HepG2 (cell line): ENCODE results near the gene CLASRP. TPM values are rescaled to one million over a fixed set of nuclear protein-coding genes. Genes with fewer than 3 reads are reported as not detected.

Experiments
- AGO2 ChIP-seq: fragments of 200-400 bp; formaldehyde crosslinking; optimal IDR thresholded peaks from 2 replicates; pipeline ENCODE3; 2017; ENCODE audit warnings: mild to moderate bottlenecking, low read depth, low read length, moderate library complexity
- CEBPG ChIP-seq: IDR thresholded peaks from 2 replicates; pipeline ENCODE4 v1.6.1; 2016
- EEA1 ChIP-seq: sonication (generic); formaldehyde crosslinking; IDR thresholded peaks from 2 replicates; pipeline ENCODE4 v1.5.1; 2020; ENCODE audit warnings: mild to moderate bottlenecking, missing genetic modification reagents, borderline replicate concordance
- FOXA1 ChIP-seq, 2 experiments: fragments of 450-650 bp in 1 of 2; sonication (generic) in 1 of 2; formaldehyde crosslinking in 1 of 2; IDR thresholded peaks; 2 replicates each; pipeline versions ENCODE4 v1.4.0 to v1.6.1; 2016 to 2020; ENCODE audit warnings: missing genetic modification reagents in 1 of 2
- IRF2 ChIP-seq: IDR thresholded peaks from 2 replicates; pipeline ENCODE4 v1.6.1; 2018; ENCODE audit warnings: missing genetic modification reagents, missing compliant biosample characterization
- KLF13 ChIP-seq: sonication (generic); formaldehyde crosslinking; IDR thresholded peaks from 2 replicates; pipeline ENCODE4 v1.4.0; 2020; ENCODE audit warnings: mild to moderate bottlenecking, missing genetic modification reagents
- NFYC ChIP-seq: IDR thresholded peaks from 2 replicates; pipeline ENCODE4 v1.6.1; 2016; ENCODE audit warnings: missing genetic modification reagents, missing compliant biosample characterization
- PCBP1 ChIP-seq: fragments of 200-400 bp; formaldehyde crosslinking; IDR thresholded peaks from 2 replicates; pipeline ENCODE4 v1.6.1; 2017; ENCODE audit warnings: mild to moderate bottlenecking, low read depth, low read length, borderline replicate concordance
- PITX1 ChIP-seq: sonication (generic); formaldehyde crosslinking; IDR thresholded peaks from 2 replicates; pipeline ENCODE4 v1.5.1; 2020; ENCODE audit warnings: mild to moderate bottlenecking, missing genetic modification reagents
- SRSF4 ChIP-seq: fragments of 200-400 bp; formaldehyde crosslinking; IDR thresholded peaks from one replicate; pipeline ENCODE4 v1.6.1; 2018; ENCODE audit warnings: mild to moderate bottlenecking, low read depth, low read length, moderate library complexity; ENCODE audit not compliant: poor library complexity, severe bottlenecking
- TEAD2 ChIP-seq: sonication (generic); formaldehyde crosslinking; IDR thresholded peaks from 2 replicates; pipeline ENCODE4 v1.9.0; 2021; ENCODE audit warnings: missing genetic modification reagents
- ZFP41 ChIP-seq: sonication (generic); formaldehyde crosslinking; IDR thresholded peaks from 2 replicates; pipeline ENCODE4 v1.4.0; 2020; ENCODE audit warnings: mild to moderate bottlenecking, missing genetic modification reagents, borderline replicate concordance
- ZFP90 ChIP-seq: sonication (generic); formaldehyde crosslinking; IDR thresholded peaks from 2 replicates; pipeline ENCODE4 v1.8.0; 2022; ENCODE audit warnings: missing genetic modification reagents, mild to moderate bottlenecking, inconsistent platforms, borderline replicate concordance
- ZNF577 ChIP-seq: sonication (generic); formaldehyde crosslinking; IDR thresholded peaks from 2 replicates; pipeline ENCODE4 v1.4.0; 2020; ENCODE audit warnings: mild to moderate bottlenecking, low read depth, missing genetic modification reagents, borderline replicate concordance
- ZNF773 ChIP-seq: sonication (generic); formaldehyde crosslinking; IDR thresholded peaks from 2 replicates; pipeline ENCODE4 v1.4.0; 2020; ENCODE audit warnings: missing genetic modification reagents, borderline replicate concordance
- ZNF777 ChIP-seq: sonication (generic); formaldehyde crosslinking; IDR thresholded peaks from 2 replicates; pipeline ENCODE4 v1.4.0; 2020; ENCODE audit warnings: missing genetic modification reagents
- ZSCAN25 ChIP-seq: sonication (generic); formaldehyde crosslinking; IDR thresholded peaks from 2 replicates; pipeline ENCODE4 v1.8.0; 2022; ENCODE audit warnings: mild to moderate bottlenecking, missing genetic modification reagents
- polyA plus RNA-seq, 8 experiments: library from polyadenylated mRNA; depleted of rRNA in 3 of 8; stranded (reverse) in 7 of 8; unstranded in 1 of 8; fragments of >200 nt; fragmentation: Illumina TruSeq in 4 of 8; extraction: Trizol in 4 of 8; gene quantifications; 2 replicates each; pipeline versions ENCODE4 v1.2.1 to v1.2.3, GENCODE V29; 2011 to 2016; ENCODE audit warnings: low read depth in 4 of 8, missing spikeins in 1 of 8, mixed read lengths in 1 of 8; ENCODE audit not compliant: insufficient read depth in 1 of 8
- total RNA-seq, 5 experiments: library from RNA; depleted of rRNA; stranded (reverse); fragments of >200 nt; fragmentation: Illumina TruSeq; extraction: Trizol; gene quantifications; 2 replicates each; pipeline ENCODE4 v1.2.3, GENCODE V29; 2016; ENCODE audit warnings: low read depth in 1 of 5
- TF ChIP-seq, protein P1 (sequence below): sonication (generic); formaldehyde crosslinking; IDR thresholded peaks from 2 replicates; pipeline ENCODE4 v1.8.0; 2022; ENCODE audit warnings: missing genetic modification reagents, mild to moderate bottlenecking, inconsistent platforms, borderline replicate concordance
- TF ChIP-seq, protein P2 (sequence below): sonication (generic); formaldehyde crosslinking; IDR thresholded peaks from 2 replicates; pipeline ENCODE4 v1.4.0; 2020; ENCODE audit warnings: missing genetic modification reagents
- TF ChIP-seq, protein P3 (sequence below): sonication (generic); formaldehyde crosslinking; IDR thresholded peaks from 2 replicates; pipeline ENCODE4 v1.5.0; 2020; ENCODE audit warnings: missing genetic modification reagents
- TF ChIP-seq, protein P4 (sequence below): sonication (generic); formaldehyde crosslinking; IDR thresholded peaks from 2 replicates; pipeline ENCODE4 v1.5.0; 2020; ENCODE audit warnings: mild to moderate bottlenecking, missing genetic modification reagents
- TF ChIP-seq, protein P5 (sequence below): sonication (generic); formaldehyde crosslinking; IDR thresholded peaks from 2 replicates; pipeline ENCODE4 v1.4.0; 2020; ENCODE audit warnings: mild to moderate bottlenecking, missing genetic modification reagents

Gene CLASRP
- total and polyA plus RNA-seq, 2 of the 13 experiments (the other 11 are each of a cell fraction or from before 2014, with no cell fraction given) = 32.0 to 51.4 TPM

DNA sequence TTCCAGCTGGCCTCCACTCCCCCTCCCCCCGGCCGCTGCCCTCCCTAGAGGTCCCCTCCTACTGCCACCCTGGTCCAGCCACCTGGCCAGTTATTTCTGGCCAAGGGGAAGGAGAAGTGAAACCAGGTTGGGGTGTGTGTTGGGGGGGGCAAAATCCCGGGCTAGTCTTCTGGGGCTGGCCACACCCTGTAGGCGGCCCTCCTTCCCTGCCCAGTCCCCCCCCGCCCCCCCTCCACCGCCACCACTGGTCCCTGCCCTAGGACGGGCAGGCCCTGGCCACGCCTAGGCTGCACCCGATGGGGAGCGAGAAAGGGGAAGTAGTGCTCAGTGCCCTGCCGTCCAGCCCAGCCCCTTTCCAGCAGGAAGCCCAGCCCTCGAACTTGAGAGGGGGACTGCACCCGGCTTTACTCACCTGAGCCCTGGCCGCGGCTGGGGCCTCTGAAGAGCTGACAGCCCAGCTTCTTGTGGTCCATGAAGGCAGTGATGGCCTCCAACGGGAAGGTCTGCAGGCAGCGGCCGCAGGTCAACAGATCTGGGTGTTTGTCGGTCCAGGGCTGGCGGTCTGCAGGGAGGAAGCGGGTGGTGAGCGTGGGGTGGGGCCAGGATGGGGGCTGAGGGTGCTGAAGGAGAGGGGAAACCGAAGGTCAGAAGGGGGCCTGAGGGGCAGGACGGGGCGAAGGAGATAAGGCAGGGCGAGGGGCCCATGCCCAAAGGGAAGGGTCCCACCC is 36.6 kb downstream of the CLASRP start (continued):
- TF ChIP-seq, protein P1, sequence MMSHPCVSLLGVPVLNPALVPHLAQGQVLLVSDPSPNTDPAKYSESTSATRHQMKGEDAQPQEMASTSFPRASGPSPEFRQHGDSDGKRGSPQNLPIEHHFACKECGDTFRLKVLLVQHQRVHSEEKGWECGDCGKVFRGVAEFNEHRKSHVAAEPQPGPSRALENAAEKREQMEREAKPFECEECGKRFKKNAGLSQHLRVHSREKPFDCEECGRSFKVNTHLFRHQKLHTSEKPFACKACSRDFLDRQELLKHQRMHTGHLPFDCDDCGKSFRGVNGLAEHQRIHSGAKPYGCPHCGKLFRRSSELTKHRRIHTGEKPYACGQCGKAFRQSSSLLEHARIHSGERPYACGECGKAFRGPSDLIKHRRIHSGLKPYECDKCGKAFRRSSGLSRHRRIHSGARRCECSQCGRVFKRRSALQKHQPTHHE = 0 out of 2 replicates have a peak, but pooled peaks have one; percentile 43
- no peak for TF ChIP-seq ZFP90 (CRISPR knock-in tag)
- TF ChIP-seq ZNF773 (CRISPR knock-in tag) = no peak
- no peak for TF ChIP-seq EEA1 (CRISPR knock-in tag)
- no peak for TF ChIP-seq PITX1 (CRISPR knock-in tag)
- TF ChIP-seq CEBPG (CRISPR knock-in tag) = no peak
- TF ChIP-seq TEAD2 (CRISPR knock-in tag) = no peak
- peak; percentile 22; the same call in 1 of the 2 replicates for TF ChIP-seq ZFP41
- TF ChIP-seq NFYC (CRISPR knock-in tag) = no peak
- TF ChIP-seq AGO2 = peak; percentile 19
- TF ChIP-seq, protein P2, sequence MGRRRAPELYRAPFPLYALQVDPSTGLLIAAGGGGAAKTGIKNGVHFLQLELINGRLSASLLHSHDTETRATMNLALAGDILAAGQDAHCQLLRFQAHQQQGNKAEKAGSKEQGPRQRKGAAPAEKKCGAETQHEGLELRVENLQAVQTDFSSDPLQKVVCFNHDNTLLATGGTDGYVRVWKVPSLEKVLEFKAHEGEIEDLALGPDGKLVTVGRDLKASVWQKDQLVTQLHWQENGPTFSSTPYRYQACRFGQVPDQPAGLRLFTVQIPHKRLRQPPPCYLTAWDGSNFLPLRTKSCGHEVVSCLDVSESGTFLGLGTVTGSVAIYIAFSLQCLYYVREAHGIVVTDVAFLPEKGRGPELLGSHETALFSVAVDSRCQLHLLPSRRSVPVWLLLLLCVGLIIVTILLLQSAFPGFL = no peak
- TF ChIP-seq KLF13 (CRISPR knock-in tag) = peak; percentile 32; the same call in 1 of the 2 replicates
- no peak for TF ChIP-seq ZNF777 (CRISPR knock-in tag)
- no peak for TF ChIP-seq ZNF577 (CRISPR knock-in tag)
- TF ChIP-seq, protein P3, sequence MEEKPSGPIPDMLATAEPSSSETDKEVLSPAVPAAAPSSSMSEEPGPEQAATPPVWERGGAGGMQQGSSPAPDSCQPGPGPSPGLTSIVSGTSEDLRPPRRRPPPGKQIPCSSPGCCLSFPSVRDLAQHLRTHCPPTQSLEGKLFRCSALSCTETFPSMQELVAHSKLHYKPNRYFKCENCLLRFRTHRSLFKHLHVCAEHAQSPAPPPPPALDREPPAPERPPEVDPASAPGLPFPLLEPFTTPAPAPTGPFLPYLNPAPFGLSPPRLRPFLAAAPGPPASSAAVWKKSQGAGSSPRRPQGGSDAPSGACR (CRISPR knock-in tag) = no peak
- TF ChIP-seq ZSCAN25 (CRISPR knock-in tag) = peak; percentile 66; the same call in 1 of the 2 replicates
- 0 out of 2 replicates have a peak, but pooled peaks have one; percentile 38 for TF ChIP-seq PCBP1
- TF ChIP-seq, protein P4, sequence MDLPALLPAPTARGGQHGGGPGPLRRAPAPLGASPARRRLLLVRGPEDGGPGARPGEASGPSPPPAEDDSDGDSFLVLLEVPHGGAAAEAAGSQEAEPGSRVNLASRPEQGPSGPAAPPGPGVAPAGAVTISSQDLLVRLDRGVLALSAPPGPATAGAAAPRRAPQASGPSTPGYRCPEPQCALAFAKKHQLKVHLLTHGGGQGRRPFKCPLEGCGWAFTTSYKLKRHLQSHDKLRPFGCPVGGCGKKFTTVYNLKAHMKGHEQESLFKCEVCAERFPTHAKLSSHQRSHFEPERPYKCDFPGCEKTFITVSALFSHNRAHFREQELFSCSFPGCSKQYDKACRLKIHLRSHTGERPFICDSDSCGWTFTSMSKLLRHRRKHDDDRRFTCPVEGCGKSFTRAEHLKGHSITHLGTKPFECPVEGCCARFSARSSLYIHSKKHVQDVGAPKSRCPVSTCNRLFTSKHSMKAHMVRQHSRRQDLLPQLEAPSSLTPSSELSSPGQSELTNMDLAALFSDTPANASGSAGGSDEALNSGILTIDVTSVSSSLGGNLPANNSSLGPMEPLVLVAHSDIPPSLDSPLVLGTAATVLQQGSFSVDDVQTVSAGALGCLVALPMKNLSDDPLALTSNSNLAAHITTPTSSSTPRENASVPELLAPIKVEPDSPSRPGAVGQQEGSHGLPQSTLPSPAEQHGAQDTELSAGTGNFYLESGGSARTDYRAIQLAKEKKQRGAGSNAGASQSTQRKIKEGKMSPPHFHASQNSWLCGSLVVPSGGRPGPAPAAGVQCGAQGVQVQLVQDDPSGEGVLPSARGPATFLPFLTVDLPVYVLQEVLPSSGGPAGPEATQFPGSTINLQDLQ (CRISPR knock-in tag) = no peak
- TF ChIP-seq IRF2 (CRISPR knock-in tag) = no peak; the same call in 1 of the 2 replicates
- TF ChIP-seq, protein P5, sequence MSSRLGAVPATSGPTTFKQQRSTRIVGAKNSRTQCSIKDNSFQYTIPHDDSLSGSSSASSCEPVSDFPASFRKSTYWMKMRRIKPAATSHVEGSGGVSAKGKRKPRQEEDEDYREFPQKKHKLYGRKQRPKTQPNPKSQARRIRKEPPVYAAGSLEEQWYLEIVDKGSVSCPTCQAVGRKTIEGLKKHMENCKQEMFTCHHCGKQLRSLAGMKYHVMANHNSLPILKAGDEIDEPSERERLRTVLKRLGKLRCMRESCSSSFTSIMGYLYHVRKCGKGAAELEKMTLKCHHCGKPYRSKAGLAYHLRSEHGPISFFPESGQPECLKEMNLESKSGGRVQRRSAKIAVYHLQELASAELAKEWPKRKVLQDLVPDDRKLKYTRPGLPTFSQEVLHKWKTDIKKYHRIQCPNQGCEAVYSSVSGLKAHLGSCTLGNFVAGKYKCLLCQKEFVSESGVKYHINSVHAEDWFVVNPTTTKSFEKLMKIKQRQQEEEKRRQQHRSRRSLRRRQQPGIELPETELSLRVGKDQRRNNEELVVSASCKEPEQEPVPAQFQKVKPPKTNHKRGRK (CRISPR knock-in tag) = no peak
- TF ChIP-seq SRSF4 = no peak
- no peak for TF ChIP-seq FOXA1 (IDR thresholded peaks at IDR 0.05)
- TF ChIP-seq FOXA1 (CRISPR knock-in tag; IDR thresholded peaks at IDR 0.05) = no peak
